OCI-LY1 (cell line): ENCODE results near the gene DMD.

ENCODE experiments used
- CTCF ChIP-seq: fragments of 200-600 bp; sonication (generic), shearing (Covaris generic); IDR thresholded peaks from 2 replicates; pipeline ENCODE4 v1.5.1; 2017; ENCODE audit warnings: mild to moderate bottlenecking, antibody characterized with exemption, low read length, moderate library complexity, mixed read lengths
- EZH2 ChIP-seq: fragments of 200-600 bp; sonication (generic), shearing (Covaris generic); IDR thresholded peaks from 2 replicates; pipeline ENCODE4 v1.8.0; 2017; ENCODE audit warnings: borderline replicate concordance, mixed run types, mild to moderate bottlenecking, antibody characterized with exemption, low read length, moderate library complexity, mixed read lengths

- TF ChIP-seq EZH2 (no peak), CTCF (no peak)
These were observed 1896.4 kb downstream of the DMD start for GRCh38 chrX:31314921-31315320.
